Measurements from ENCODE around the gene NUP188.
"Not testable (repeated sequence)": the region's sequence is repeated elsewhere in the genome, so short reads cannot be mapped to it uniquely, and the experiment has no call there.

NUP188 gene

GRCh38 chr9:129030191-129030590 lies 82.7 kb downstream of the NUP188 start:
- no peak for DNase-seq (ENCODE audit: low read depth)

DNA sequence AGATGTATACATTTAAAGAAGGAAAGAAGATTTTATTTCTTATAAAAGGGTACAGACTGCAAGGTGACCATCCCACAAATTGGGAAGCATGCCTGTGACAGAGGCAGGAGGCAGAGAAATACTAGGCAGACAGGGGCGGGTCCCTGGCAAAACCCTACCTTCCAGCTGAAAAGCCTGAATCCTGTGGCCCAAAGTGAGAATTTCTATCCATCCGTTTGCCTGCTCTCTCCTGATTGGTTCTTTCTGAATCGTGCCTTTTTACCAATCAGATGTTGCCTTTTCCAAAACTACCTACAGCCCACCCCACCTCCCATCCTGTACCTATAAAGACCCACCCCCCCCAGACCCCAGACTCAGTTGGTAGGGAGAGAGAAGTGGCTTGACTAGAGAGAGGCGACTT lies 84.0 kb downstream of the NUP188 start:
- no peak for DNase-seq (ENCODE audit: low read depth)

DNA sequence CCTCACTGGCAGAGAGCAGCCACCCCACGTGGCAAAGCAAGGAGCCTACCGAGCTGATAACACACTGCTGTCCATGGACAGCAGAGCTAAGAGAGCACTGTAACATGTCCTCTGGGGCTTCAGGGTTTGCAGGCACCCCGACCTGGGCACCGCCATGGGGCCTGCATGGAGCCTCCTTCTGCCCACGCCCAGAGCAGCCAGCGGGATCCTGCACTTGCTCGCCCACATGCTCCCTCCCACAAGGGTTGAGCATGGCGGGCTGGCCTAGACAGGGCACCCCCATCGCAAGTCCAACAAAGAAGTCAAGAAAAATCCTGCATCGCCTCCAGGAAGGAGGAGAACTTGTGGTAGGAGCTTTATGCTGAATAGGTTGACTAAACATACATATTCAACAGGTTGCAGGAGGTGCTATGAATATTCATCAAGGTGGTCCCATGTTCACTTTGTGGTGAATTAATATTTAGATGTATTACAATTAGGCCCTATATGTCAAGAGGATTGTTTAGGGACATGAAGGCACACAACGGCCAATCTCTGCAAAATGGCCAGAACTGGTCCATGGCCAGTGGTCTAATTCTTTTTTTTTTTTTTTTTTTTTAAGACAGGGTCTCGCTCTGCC lies 85.2 kb downstream of the NUP188 start:
- no peak for DNase-seq (ENCODE audit: low read depth)

GRCh38 chr9:129033216-129033615 lies 85.7 kb downstream of the NUP188 start:
- no peak for DNase-seq (ENCODE audit: low read depth)

DNA sequence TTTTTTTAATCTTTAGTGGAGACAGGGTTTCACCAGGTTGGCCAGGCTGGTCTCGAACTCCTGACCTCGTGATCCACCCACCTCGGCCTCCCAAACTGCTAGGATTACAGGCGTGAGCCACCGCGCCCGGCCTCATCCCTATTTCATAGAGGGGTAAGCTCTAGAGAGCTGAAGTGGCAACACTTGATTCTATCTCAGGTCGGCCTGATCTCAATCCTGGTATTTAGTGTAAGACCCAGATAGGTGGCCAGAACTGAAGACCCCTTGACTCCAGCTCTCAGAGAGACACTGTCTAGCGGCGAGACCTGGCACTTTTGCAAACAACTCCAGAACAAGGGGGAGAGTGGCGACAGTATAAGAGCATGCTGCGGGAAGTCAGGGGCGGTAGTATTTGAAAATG lies 88.3 kb downstream of the NUP188 start:
- DNase-seq (ENCODE audit: low read depth) = not testable (repeated sequence)

DNA sequence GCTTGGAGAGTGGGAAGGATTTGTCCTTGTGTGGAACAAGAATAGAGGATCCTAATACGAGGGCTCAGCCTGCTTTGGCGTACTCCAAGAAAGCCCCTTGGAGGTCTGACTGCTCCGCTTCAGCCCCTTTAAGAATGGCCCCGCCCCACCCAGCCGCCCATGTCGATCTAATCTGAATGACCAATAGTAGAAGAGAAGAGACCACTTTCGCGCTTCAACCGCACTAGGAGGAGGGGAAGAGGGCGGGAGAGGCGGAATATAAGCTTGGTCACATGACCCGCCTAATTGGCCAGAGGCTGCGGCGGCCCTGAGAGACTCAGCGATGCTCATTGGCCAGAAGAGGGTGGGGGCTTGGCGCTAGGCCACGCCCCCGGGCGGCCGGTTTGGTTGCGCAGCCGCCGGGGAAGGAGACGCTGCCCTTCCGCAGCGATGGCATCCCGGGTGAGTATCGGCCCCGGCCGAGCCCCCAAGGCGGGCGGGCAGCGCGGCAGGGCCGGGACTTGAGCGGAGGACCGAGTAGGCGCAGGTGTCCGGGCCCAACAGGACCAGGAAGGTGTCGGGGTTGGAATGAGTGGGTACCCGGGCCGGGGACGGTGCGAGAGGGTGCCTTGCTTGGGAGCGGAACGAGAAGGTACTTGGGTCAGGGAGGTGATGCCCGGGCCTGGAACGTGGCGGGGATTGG lies 88.9 kb downstream of the NUP188 start, which contains the start of gene MIGA2:
Gene MIGA2, plus strand, starts transcription at position 386 of the 682 bp plus-strand sequence. CDS start 3,969 bp downstream, outside the sequence.
- DNase-seq (ENCODE audit: low read depth) = peak; percentile 98

DNA sequence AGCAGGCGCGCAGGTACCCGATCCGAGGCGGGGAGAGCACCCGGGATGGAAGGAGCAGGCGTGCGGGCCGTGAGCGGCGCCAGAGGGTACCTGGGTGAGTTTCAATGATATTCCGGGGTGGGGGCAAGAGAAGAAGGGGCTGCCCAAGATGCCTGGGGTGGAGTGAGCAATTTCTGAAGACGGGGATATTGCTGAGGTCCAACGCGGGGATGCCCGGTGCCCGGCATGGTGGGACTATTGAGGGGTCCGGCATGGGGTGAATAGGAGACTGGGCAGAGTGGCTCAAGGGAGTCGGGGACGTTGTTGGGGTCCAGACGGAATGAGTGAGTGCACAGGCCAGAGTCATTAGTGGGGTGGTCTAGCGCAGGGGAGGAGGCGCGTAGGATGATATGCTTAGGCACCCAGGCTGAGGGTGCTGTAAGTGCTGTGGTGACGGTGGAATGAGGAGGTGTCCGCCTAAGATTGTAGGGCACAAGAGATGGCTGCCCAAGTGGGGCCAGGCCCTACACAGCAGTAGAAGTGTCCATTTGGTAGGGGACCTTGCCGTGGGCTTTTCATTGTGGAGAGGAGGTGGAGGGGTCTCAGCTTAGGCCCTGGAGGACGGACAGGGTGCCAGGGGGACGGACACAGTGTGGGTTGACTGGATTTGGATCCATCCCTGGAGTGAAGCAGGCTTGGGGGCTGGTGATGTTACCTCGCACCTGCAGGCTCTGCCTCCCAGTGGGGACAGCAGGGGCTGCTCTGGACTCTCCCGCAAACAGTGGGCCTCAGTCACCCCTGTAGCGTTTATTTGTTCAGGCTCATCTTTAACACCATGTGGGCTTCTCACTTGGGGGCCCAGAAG lies 89.6 kb downstream of the NUP188 start:
- no peak for DNase-seq (ENCODE audit: low read depth)

- DNase-seq (ENCODE audit: low read depth) = no peak
Measured at GRCh38 chr9:129037767-129038098, 90.2 kb downstream of the NUP188 start.

DNA sequence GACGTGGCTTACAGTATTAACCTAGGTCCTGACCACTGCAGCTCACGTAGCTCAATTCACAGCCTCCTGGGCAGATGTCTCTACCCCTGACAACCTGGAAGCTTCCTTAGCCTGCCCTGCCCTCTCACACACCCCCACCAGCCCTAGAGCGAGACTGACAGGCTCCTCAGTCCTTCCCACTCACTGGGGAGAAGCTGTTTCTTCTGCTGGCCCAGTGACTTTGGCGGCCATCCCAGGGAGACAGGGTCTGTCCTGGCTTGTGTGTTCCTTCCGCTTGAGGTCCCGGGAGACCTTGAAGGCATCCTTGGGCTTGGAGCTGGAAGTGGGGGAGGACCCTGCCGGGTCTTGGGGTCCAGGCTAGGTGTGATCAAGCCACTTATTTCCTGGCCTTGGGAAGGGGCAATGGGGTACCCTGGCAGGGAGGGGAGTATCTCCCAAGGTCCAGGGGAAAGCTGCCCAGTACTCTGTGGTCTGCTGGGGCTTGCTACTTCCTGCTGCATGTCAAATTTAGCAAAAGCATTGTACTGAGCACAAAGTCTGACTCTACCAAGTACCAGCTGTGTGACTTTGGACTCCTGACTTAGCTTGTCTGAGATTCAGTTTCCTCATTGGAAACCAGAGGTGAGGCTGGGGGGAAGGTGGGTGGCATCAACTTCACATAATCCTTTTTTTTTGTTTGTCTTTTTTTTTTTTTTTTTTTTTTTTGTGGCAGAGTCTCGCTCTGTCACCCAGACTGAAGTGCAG lies 90.8 kb downstream of the NUP188 start:
- DNase-seq (ENCODE audit: low read depth) = no peak

GRCh38 chr9:129040113-129040643 lies 92.7 kb downstream of the NUP188 start:
- DNase-seq (ENCODE audit: low read depth) = no peak

DNA sequence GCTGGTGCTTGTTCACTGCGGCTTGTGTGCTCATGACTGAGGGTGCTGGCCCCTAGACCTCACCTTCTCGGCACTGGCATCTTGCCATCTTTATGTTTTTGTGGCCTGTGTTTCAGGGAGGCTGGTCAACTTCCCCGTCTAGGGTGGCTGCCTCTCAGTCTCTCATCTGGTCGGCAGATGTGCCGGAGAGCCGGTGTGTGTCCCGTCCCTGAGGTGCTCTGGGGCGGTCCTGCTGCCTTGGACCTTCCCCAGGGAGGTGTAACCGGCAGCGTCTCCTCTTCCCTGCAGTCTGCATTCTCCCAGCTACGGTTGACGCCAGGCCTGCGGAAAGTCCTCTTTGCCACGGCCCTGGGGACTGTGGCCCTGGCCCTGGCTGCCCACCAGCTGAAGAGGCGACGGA lies 94.5 kb downstream of the NUP188 start:
- DNase-seq (ENCODE audit: low read depth) = no peak

DNA sequence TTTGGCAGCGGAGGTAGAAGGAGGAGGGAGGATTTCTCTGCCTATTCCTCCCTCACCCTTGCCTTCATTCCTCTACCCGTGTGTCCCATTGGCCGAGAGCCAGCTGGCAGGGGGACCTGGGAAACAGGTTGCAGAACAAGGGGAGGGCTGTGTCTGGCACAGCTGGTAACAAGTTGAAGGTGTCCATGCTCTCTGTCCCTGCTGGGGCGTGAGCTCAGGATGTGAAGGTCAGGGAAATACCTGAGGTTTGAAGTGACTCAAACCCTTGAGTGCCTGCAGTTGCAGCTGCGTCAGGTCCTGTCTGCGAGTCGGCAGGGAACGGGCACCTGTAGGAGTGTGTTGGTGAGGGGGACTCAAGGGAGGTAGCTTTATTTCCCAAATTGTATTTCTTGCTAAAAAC lies 105.1 kb downstream of the NUP188 start:
- DNase-seq (ENCODE audit: low read depth) = no peak

- DNase-seq (ENCODE audit: low read depth) = no peak
Measured at GRCh38 chr9:129053020-129053419, 105.5 kb downstream of the NUP188 start.

DNA sequence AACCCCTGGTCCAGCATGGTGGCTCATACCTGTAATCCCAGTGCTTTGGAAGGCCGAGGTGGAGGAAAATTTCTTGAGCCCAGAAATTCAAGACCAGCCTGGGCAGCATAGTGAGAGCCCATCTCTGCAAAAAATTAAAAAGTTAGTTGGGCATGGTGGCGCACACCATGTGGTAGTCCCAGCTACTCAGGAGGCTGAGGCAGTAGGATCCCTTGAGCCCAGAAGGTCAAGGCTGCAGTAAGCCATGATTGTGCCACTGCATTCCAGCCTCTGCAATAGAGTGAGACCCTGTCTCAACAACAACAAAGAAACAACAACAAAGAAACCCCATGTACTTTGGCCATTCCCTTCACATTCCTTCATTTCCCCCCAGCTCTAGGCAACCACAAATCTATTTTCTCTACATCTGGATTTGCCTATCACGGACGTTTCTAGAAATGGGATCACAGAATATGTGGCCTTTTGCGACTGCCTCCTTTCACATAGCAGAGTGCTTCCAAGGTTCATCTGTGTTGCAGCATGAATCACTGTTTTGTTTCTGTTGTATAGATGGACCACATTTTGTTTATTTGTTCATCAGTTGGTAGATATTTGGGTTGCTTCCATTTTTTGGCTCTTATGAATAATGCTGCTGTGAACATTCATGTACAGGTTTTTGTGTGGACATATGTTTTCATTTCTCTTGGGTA lies 106.8 kb downstream of the NUP188 start:
- no peak for DNase-seq (ENCODE audit: low read depth)
